Measurements from ENCODE around the gene NAAA.

NAAA gene

DNA sequence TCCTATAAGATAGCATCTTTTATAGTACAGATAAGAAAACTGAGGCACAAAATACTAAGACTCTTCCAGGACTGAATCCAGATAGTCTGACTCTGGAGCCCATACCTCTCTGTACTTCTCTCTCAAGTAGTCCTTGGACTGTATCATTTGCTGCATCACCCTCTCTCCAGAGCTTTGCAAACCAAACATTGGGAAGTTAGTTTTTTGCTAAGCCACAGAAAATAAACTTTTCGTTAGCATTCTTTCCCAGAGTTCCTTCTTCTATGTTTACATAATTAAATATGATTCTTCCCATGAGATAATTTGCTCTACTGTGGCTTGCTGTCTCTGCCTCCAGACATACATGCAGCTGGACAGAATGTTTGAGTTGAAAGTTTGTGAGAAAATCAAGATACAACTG, 60.5 kb downstream of the NAAA start:
- DNase-seq, result no peak
- Mint-ChIP-seq H3K27ac (no peak overlapping the region), H3K4me3 (no peak overlapping the region), H3K27me3 (ENCODE audit: low read depth, poor library complexity) (peaks cover 19% of the 10 kb centered on the region), H3K36me3 (ENCODE audit: low read depth) (no peaks in the 10 kb centered on the region), H3K4me1 (no peaks in the 10 kb centered on the region), H3K9me3 (no peaks in the 10 kb centered on the region)
- TF ChIP-seq, protein P1, sequence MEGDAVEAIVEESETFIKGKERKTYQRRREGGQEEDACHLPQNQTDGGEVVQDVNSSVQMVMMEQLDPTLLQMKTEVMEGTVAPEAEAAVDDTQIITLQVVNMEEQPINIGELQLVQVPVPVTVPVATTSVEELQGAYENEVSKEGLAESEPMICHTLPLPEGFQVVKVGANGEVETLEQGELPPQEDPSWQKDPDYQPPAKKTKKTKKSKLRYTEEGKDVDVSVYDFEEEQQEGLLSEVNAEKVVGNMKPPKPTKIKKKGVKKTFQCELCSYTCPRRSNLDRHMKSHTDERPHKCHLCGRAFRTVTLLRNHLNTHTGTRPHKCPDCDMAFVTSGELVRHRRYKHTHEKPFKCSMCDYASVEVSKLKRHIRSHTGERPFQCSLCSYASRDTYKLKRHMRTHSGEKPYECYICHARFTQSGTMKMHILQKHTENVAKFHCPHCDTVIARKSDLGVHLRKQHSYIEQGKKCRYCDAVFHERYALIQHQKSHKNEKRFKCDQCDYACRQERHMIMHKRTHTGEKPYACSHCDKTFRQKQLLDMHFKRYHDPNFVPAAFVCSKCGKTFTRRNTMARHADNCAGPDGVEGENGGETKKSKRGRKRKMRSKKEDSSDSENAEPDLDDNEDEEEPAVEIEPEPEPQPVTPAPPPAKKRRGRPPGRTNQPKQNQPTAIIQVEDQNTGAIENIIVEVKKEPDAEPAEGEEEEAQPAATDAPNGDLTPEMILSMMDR (IDR thresholded peaks at IDR 0.05), result no peak

- H3K27ac Mint-ChIP-seq, result no peak overlapping the region
- peaks cover 24% of the 10 kb centered on the region for H3K27me3 Mint-ChIP-seq (ENCODE audit: low read depth, poor library complexity)
- TF ChIP-seq, protein P1 (IDR thresholded peaks at IDR 0.05), result no peak
- no peaks in the 10 kb centered on the region for H3K4me1 Mint-ChIP-seq
- DNase-seq, result no peak
- no peaks in the 10 kb centered on the region for H3K9me3 Mint-ChIP-seq
- H3K4me3 Mint-ChIP-seq, result no peak overlapping the region
- no peaks in the 10 kb centered on the region for H3K36me3 Mint-ChIP-seq (ENCODE audit: low read depth)
These were observed 62.5 kb downstream of the NAAA start for GRCh38 chr4:75878246-75878756.

DNA sequence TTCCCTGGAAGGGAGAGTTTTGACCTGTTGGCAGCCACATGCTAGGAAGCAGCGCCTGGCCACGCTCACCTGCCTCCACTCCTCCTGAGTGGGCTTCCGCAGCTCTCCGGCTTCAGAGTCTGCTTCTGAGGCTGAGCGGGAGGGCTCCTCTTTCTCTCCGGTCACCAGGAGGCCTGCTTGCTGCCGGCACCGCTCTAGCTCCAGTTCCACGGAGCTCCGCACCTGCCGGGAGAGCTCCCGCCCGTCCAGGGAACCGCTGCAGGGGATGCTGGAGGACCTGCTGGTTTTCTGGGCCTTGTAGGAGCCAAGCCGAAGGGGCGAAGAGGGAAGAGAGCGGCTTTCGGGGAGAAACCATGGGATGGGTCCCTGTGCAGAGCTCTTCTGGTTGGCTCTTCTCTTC, 64.6 kb downstream of the NAAA start:
- Mint-ChIP-seq H3K36me3 (ENCODE audit: low read depth) (no peaks in the 10 kb centered on the region), H3K4me1 (no peaks in the 10 kb centered on the region), H3K27me3 (ENCODE audit: low read depth, poor library complexity) (peaks cover 24% of the 10 kb centered on the region), H3K9me3 (no peaks in the 10 kb centered on the region), H3K4me3 (no peak overlapping the region), H3K27ac (no peak overlapping the region)
- TF ChIP-seq, protein P1 (IDR thresholded peaks at IDR 0.05), result no peak
- DNase-seq, result no peak

DNA sequence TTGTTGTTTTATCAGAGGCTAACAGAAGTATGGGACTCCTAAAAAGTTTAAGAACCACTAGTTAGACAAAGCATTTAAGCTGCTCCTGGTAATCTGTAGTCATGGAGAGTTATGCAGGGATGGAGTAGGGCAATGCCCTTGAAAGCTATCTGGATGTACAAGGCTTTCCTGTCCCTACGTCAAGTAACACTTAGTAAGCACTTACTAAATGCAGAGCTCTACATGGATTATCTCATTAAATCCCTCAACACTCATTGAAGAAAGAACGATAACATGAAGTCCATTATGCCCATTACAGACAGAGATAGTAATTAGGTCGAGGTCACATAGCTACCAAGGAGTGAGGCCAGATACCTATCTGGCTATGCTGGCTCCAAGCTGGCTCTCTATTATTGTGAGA, 71.7 kb downstream of the NAAA start:
- no peak overlapping the region for H3K4me3 Mint-ChIP-seq
- H3K9me3 Mint-ChIP-seq, result no peaks in the 10 kb centered on the region
- peaks cover 15% of the 10 kb centered on the region for H3K27me3 Mint-ChIP-seq (ENCODE audit: low read depth, poor library complexity)
- no peaks in the 10 kb centered on the region for H3K36me3 Mint-ChIP-seq (ENCODE audit: low read depth)
- TF ChIP-seq, protein P1 (IDR thresholded peaks at IDR 0.05), result no peak
- no peak for DNase-seq
- no peak overlapping the region for H3K27ac Mint-ChIP-seq
- H3K4me1 Mint-ChIP-seq, result no peaks in the 10 kb centered on the region

DNA sequence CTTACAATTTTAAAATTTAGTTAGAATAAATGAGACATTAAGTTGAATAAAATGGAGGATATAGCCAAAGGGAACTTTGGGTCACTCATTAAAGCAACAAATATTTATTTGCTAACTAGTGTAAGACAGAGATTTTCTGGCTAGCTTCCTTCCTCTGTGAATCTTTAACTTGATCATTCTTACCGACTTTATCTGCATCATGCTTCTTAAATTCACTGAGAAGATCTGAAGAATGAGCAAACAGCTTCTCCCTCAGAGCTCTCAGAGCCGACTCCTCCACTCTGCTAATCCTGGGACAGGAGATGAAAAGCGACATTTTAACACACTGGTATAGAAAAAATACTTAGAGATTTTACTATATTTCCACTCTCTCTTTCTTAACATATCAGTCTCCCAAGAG, 73.7 kb downstream of the NAAA start:
- H3K36me3 Mint-ChIP-seq (ENCODE audit: low read depth), result no peaks in the 10 kb centered on the region
- no peak for DNase-seq
- no peak overlapping the region for H3K27ac Mint-ChIP-seq
- no peaks in the 10 kb centered on the region for H3K9me3 Mint-ChIP-seq
- H3K4me1 Mint-ChIP-seq, result no peaks in the 10 kb centered on the region
- TF ChIP-seq, protein P1 (IDR thresholded peaks at IDR 0.05), result no peak
- H3K27me3 Mint-ChIP-seq (ENCODE audit: low read depth, poor library complexity), result peaks cover 15% of the 10 kb centered on the region
- H3K4me3 Mint-ChIP-seq, result no peak overlapping the region
